Testis (tissue), 3 donors: ENCODE results near the gene ANKRD33B. TPM values are rescaled to one million over a fixed set of nuclear protein-coding genes. Genes with fewer than 3 reads are reported as not detected.

Experiments
- DNase-seq: peaks from one replicate; pipeline ENCODE4 v3.0.0-alpha.2; 2019
- H3K27ac ChIP-seq, 2 donors: fragments of 200-600 bp; sonication (generic); one replicate each; pipeline ENCODE4 v1.5.1; 2019
- H3K27me3 ChIP-seq: fragments of 200-600 bp; sonication (generic); one replicate; pipeline ENCODE4 v1.5.1; 2019
- H3K36me3 ChIP-seq: fragments of 200-600 bp; sonication (generic); one replicate; pipeline ENCODE4 v1.5.1; 2017; ENCODE audit warnings: low read depth; ENCODE audit errors: missing control alignments
- H3K4me1 ChIP-seq: fragments of 200-600 bp; sonication (generic); one replicate; pipeline ENCODE4 v1.5.1; 2019
- H3K4me3 ChIP-seq, 2 donors: fragments of 200-600 bp; sonication (generic); one replicate each; pipeline ENCODE4 v1.5.1; 2017 to 2019
- H3K9me3 ChIP-seq: fragments of 200-600 bp; sonication (generic); one replicate; pipeline ENCODE4 v1.5.1; 2017
- CTCF ChIP-seq, 3 experiments: fragments of 450-650 bp in 2 of 3; fragments of 200-600 bp in 1 of 3; sonication (generic) in 1 of 3; IDR thresholded peaks; one replicate each; pipeline ENCODE4 v1.5.1; 2016 to 2019; ENCODE audit warnings: antibody characterized with exemption in 3 of 3, mild to moderate bottlenecking in 2 of 3, moderate library complexity in 1 of 3
- POLR2A ChIP-seq: fragments of 450-650 bp; IDR thresholded peaks from one replicate; pipeline ENCODE4 v1.6.1; 2017; ENCODE audit warnings: antibody characterized with exemption, mild to moderate bottlenecking, moderate library complexity
- WGBS, 2 donors: methylation state at CpG; one replicate each; pipeline ENCODE4 v1.1.5; 2018; 5-methylcytosine and 5-hydroxymethylcytosine counted together
- intact Hi-C: fragments of 100-400 bp; cut with DNase I; formaldehyde crosslinking; loops from one replicate; pipeline ENCODE4 v1.15.1; 2023; ENCODE audit warnings: low total_unique reads
- polyA plus RNA-seq: library from polyadenylated mRNA; stranded (reverse); fragments of 350-450 nt; fragmentation: Illumina TruSeq; extraction: RNeasy Lipid Tissue Mini Kit (QIAGEN cat#74804); gene quantifications from one replicate; pipeline ENCODE4 v1.2.3, GENCODE V29; 2014; ENCODE audit warnings: low read depth, low replicate concordance; ENCODE audit not compliant: insufficient read depth
- total RNA-seq, 2 donors: library from RNA; depleted of rRNA; stranded (reverse); fragments of >200 nt; gene quantifications; one replicate each; pipeline ENCODE4 v1.2.3, GENCODE V29; 2016

The ANKRD33B gene
- total and polyA plus RNA-seq, 3 donors from 2014 or later: 3.7 to 5.8 (median 5.6) TPM

GRCh38 chr5:10624206-10624605 lies 60.3 kb downstream of the ANKRD33B start:
- WGBS, 2 donors: 87 to 92% methylated on average over 11 of the region's 11 CpGs
- no peak for TF ChIP-seq POLR2A
- TF ChIP-seq CTCF (IDR thresholded peaks at IDR 0.05): no peak
- intact Hi-C loops: no loop called here

DNA sequence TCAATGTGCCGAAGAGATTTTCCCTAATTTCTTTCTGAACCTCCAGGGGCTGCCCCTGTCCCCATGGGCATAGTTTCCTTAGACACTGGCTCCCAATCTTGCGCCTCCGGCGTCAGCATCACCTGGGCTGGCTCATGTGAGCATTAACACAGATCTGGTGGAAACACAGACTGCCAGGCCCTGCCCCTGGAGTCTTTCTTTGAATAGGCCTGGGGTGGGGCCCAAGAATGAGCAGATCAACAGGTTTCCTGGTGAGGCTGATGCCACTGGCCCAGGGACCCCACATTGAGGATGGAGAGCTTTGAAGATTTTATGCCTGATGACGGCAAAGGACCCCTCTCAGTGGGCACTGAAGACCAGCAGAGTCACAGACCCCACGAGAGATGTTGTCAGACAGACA lies 60.8 kb downstream of the ANKRD33B start:
- intact Hi-C loops: loop anchor here (5.0 kb wide), 1 partner anchor 167 kb away; no protein-coding TSS in a partner anchor

More at GRCh38 chr5:10624206-10624605, 60.3 kb downstream of the ANKRD33B start:
- Histone ChIP-seq H3K4me3 (no peak overlapping the region), H3K27me3 (no peaks in the 10 kb centered on the region), H3K27ac (no peak overlapping the region), H3K36me3 (no peaks in the 10 kb centered on the region), H3K9me3 (no peaks in the 10 kb centered on the region), H3K4me1 (peaks cover 6% of the 10 kb centered on the region)
- no peak for DNase-seq

GRCh38 chr5:10625700-10626472 lies 62.0 kb downstream of the ANKRD33B start:
- intact Hi-C loops: loop anchor here (5.0 kb wide), 1 partner anchor 169 kb away; no protein-coding TSS in a partner anchor
- Histone ChIP-seq H3K9me3 (no peaks in the 10 kb centered on the region), H3K4me3 (no peak overlapping the region), H3K27ac (no peak overlapping the region), H3K4me1 (peaks cover 6% of the 10 kb centered on the region), H3K36me3 (no peaks in the 10 kb centered on the region), H3K27me3 (no peaks in the 10 kb centered on the region)
- DNase-seq: no peak
- TF ChIP-seq POLR2A (no peak), CTCF (IDR thresholded peaks at IDR 0.05) (no peak)
- 89 to 95% methylated on average over 14 to 15 of the region's 15 CpGs for WGBS, 2 donors

More for the DNA sequence above, 60.8 kb downstream of the ANKRD33B start:
- Histone ChIP-seq H3K27ac (no peak overlapping the region), H3K4me3 (no peak overlapping the region), H3K36me3 (no peaks in the 10 kb centered on the region), H3K27me3 (no peaks in the 10 kb centered on the region), H3K4me1 (peaks cover 6% of the 10 kb centered on the region), H3K9me3 (no peaks in the 10 kb centered on the region)
- WGBS, 2 donors: 86 to 98% methylated on average over 6 of the region's 6 CpGs
- DNase-seq: no peak
- TF ChIP-seq CTCF (IDR thresholded peaks at IDR 0.05): no peak
- no peak for TF ChIP-seq POLR2A

GRCh38 chr5:10626473-10627013 lies 62.7 kb downstream of the ANKRD33B start:
- H3K27ac ChIP-seq: no peak overlapping the region
- WGBS, 2 donors: 85 to 92% methylated on average over 12 of the region's 12 CpGs
- TF ChIP-seq POLR2A (no peak), CTCF (IDR thresholded peaks at IDR 0.05) (no peak)

More at GRCh38 chr5:10626473-10627013, 62.7 kb downstream of the ANKRD33B start:
- Histone ChIP-seq H3K9me3 (no peaks in the 10 kb centered on the region), H3K27me3 (no peaks in the 10 kb centered on the region), H3K36me3 (no peaks in the 10 kb centered on the region), H3K4me3 (no peak overlapping the region), H3K4me1 (peaks cover 6% of the 10 kb centered on the region)
- intact Hi-C loops: loop anchor here (5.0 kb wide), 1 partner anchor 169 kb away; no protein-coding TSS in a partner anchor
- DNase-seq: no peak
